ENCODE results near the gene ODAPH.
"Not testable (repeated sequence)": the region's sequence is repeated elsewhere in the genome, so short reads cannot be mapped to it uniquely, and the experiment has no call there.

GRCh38 chr4:75544220-75544619 is 11.6 kb upstream of the ODAPH start:
- TF ChIP-seq, protein P1, sequence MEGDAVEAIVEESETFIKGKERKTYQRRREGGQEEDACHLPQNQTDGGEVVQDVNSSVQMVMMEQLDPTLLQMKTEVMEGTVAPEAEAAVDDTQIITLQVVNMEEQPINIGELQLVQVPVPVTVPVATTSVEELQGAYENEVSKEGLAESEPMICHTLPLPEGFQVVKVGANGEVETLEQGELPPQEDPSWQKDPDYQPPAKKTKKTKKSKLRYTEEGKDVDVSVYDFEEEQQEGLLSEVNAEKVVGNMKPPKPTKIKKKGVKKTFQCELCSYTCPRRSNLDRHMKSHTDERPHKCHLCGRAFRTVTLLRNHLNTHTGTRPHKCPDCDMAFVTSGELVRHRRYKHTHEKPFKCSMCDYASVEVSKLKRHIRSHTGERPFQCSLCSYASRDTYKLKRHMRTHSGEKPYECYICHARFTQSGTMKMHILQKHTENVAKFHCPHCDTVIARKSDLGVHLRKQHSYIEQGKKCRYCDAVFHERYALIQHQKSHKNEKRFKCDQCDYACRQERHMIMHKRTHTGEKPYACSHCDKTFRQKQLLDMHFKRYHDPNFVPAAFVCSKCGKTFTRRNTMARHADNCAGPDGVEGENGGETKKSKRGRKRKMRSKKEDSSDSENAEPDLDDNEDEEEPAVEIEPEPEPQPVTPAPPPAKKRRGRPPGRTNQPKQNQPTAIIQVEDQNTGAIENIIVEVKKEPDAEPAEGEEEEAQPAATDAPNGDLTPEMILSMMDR (conservative IDR thresholded peaks at IDR 0.05) = not testable (repeated sequence)
- TF ChIP-seq ZFX (IDR thresholded peaks at IDR 0.05) = not testable (repeated sequence)
